ENCODE measurements around the gene HSPA12B. TPM values are rescaled to one million over a fixed set of nuclear protein-coding genes. Genes with fewer than 3 reads are reported as not detected.

The HSPA12B gene
- polyA plus RNA-seq, 1 experiment, result 0.02 TPM

DNA sequence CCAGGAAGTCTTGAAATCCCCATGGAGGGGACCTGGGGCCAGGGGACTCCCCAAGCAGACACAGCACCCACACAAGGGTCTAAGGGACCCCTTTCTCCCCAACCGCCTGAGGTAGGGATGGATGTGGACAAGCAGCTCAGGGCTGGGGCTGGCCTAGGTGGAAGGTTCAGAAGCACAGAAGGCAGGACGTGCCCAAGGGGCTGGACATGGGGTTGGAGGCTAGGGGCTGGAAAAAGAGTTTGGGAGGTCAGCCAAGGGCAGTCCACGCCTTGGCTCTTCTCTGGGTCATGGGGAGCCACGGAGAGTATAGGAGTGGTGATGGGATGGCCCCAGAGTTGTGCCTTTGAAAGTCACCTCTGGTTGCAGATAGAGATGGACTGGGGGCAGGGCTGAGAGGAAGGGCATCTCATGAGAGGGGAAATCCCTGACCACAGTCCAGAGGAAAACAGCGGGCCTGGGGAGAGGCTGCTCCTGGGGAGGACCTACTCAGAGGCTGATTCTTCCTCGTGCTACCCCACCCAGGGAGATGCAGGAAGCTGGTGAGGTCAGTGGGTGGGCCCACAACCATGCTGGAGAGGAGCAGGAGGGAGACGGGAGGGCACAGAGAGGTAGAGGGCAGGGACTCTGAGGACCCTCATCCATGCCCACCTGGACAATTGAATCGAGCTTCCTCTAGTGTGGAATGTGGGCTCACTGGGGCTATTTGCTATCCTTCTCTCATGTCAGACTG, 2.5 kb upstream of the HSPA12B start:
- Histone ChIP-seq H3K27me3 (ENCODE audit: control insufficient read depth, insufficient read depth, low read length) (peaks cover 33% of the 10 kb centered on the region), H3K36me3 (ENCODE audit: control insufficient read depth, insufficient read depth, low read length) (no peaks in the 10 kb centered on the region), H3K4me3 (ENCODE audit: low read depth, low read length) (no peak overlapping the region)
- TF ChIP-seq, protein P1, sequence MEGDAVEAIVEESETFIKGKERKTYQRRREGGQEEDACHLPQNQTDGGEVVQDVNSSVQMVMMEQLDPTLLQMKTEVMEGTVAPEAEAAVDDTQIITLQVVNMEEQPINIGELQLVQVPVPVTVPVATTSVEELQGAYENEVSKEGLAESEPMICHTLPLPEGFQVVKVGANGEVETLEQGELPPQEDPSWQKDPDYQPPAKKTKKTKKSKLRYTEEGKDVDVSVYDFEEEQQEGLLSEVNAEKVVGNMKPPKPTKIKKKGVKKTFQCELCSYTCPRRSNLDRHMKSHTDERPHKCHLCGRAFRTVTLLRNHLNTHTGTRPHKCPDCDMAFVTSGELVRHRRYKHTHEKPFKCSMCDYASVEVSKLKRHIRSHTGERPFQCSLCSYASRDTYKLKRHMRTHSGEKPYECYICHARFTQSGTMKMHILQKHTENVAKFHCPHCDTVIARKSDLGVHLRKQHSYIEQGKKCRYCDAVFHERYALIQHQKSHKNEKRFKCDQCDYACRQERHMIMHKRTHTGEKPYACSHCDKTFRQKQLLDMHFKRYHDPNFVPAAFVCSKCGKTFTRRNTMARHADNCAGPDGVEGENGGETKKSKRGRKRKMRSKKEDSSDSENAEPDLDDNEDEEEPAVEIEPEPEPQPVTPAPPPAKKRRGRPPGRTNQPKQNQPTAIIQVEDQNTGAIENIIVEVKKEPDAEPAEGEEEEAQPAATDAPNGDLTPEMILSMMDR (IDR thresholded peaks at IDR 0.05; ENCODE audit: insufficient read depth, low read depth, low read length), result no peak
- DNase-seq (ENCODE audit: low read depth), result no peak
- POLR2A ChIA-PET, result no interaction called here
- CTCF ChIA-PET, result interaction anchor here (1.0 to 2.2 kb wide), 3 partner anchors 19 to 26 kb away, joined by 3 to 11 read pairs (median 4); no protein-coding TSS in a partner anchor

DNA sequence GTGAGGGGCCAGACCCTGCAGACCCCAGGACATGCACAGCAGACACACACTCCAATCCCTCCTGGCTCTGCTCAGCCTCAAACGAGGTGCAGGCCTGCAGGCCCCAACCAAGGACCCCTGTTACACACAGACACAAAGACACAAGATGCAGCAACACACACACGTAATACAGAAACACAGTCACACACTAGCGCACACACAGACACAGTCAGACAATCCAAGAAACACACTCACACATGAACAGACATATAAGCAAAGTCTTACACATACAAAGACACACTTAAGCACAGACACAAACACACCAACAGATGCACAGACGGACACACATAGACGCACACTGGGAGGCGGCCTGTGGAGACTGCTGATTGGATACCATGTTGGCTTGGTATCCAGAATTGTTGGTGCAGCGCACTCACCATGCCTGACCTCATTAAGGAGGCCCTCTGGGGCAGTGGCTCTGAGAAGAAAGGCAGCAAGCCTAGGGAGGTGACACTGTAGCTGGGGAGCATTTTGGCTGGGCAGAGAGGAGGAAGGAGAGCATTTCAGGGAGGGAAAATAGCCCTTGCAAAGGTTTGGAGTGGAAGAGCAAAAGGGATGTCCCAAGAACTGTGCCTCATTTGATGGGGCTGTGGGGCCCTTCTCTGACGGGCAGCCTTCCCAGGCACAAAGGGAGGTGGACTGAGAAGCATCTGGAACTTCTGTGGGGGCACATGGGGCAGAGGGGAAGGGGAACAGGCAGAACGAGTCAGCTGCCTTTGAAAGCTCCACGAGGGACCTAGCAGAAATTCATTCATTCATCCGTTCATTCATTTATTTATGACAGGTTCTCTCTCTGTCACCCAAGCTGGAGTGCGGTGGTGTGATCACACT, 1.4 kb upstream of the HSPA12B start:
- Histone ChIP-seq H3K36me3 (ENCODE audit: control insufficient read depth, insufficient read depth, low read length) (no peaks in the 10 kb centered on the region), H3K4me3 (ENCODE audit: low read depth, low read length) (no peak overlapping the region), H3K27me3 (ENCODE audit: control insufficient read depth, insufficient read depth, low read length) (peaks cover 33% of the 10 kb centered on the region)
- DNase-seq (ENCODE audit: low read depth), result no peak
- TF ChIP-seq, protein P1 (IDR thresholded peaks at IDR 0.05; ENCODE audit: insufficient read depth, low read depth, low read length), result no peak
- ChIA-PET CTCF (interaction anchor here (0.7 to 2.2 kb wide), 6 partner anchors 14 to 54 kb away, joined by 3 to 11 read pairs (median 4); no protein-coding TSS in a partner anchor), POLR2A (interaction anchor here (0.5 kb wide), 1 partner anchor 8 kb away, joined by 4 read pairs; no protein-coding TSS in a partner anchor)

DNA sequence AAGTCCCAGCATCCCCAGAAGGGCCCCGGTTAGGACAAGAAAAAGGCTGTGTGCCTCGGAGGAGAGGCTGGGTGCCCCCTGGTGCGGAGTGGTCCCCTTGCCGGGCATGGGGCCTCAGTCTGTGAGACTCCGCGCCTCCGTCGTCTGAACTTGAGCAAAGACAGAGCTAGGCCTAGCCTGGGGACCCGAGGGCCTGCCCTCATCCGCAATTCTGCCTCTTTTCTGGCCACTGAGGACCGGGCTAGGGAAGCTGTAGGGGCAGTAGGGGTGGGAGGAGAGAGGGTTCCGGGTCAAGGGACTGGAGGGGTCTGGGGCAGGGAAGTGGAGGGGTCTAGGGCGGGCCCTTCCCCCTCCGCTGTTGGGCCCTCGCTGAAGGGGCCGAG, 550 bp upstream of the HSPA12B start:
- peaks cover 33% of the 10 kb centered on the region for H3K27me3 ChIP-seq (ENCODE audit: control insufficient read depth, insufficient read depth, low read length)
- ChIA-PET POLR2A (interaction anchor here (0.5 kb wide), 1 partner anchor 9 kb away, joined by 4 read pairs; no protein-coding TSS in a partner anchor), CTCF (interaction anchor here (0.7 to 1.3 kb wide), 5 partner anchors 15 to 55 kb away, joined by 3 to 4 read pairs (median 3); no protein-coding TSS in a partner anchor)
- H3K4me3 ChIP-seq (ENCODE audit: low read depth, low read length), result no peak overlapping the region
- no peaks in the 10 kb centered on the region for H3K36me3 ChIP-seq (ENCODE audit: control insufficient read depth, insufficient read depth, low read length)
- no peak for DNase-seq (ENCODE audit: low read depth)
- TF ChIP-seq, protein P1 (IDR thresholded peaks at IDR 0.05; ENCODE audit: insufficient read depth, low read depth, low read length), result no peak

DNA sequence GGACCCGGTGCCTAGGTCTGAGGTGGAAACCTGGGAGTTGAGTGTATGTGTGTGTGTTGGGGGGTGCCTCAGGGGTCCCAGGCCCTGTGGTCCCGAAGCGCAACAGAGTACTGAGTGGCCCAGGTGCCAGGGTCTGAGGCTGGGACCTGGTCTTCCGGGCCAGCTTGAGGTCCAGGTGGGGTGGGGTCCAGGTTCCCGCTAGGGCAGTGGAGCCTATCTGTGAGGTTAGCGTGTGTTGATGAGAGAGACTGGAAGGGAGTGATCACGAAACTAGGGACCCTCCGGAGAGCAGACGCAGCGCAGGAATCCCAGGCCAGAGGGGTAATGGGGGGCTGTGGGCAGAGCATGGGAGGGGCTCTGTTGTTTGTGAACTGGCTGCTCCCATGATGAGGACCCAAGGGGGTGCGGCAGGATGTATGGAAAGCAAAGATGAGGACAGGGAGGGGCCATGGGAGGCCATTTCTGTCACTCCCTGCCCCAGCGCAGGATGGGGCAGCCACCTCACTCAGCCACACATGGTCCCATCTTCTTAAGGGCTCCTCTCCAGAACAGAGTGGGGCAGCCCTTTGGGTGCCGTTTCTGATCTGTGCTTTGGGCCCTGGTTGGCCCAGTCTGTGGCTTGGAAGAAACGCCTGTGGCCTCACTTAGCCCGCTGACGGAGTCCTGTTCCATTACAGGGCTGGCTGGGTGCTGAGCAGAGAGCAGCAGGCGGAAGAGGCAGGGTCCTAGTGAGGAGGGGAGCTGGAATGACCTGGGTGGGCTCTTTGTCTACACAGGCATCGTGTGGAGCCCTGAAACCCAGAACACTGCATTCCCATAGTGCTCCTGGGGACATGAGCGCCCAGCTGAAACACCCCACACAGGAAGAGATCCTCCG, 872 bp downstream of the HSPA12B start:
- ChIA-PET CTCF (interaction anchor here (1.0 to 1.5 kb wide), 2 partner anchors 17 to 22 kb away, joined by 3 to 4 read pairs; no protein-coding TSS in a partner anchor), POLR2A (no interaction called here)
- DNase-seq (ENCODE audit: low read depth), result no peak
- TF ChIP-seq, protein P1 (IDR thresholded peaks at IDR 0.05; ENCODE audit: insufficient read depth, low read depth, low read length), result no peak
- peaks cover 33% of the 10 kb centered on the region for H3K27me3 ChIP-seq (ENCODE audit: control insufficient read depth, insufficient read depth, low read length)
- no peak overlapping the region for H3K4me3 ChIP-seq (ENCODE audit: low read depth, low read length)
- no peaks in the 10 kb centered on the region for H3K36me3 ChIP-seq (ENCODE audit: control insufficient read depth, insufficient read depth, low read length)
